Colonic mucosa (tissue), 4 donors: ENCODE results near the gene ATP1A2. TPM values are rescaled to one million over a fixed set of nuclear protein-coding genes. Genes with fewer than 3 reads are reported as not detected.

ENCODE experiments used
- DNase-seq: peaks from one replicate; pipeline ENCODE4 v3.0.0-alpha.2; 2020
- H3K27ac ChIP-seq: fragments of 200-600 bp; one replicate; pipeline ENCODE4 v1.8.0; 2021
- H3K27me3 ChIP-seq: fragments of 200-600 bp; one replicate; pipeline ENCODE4 v1.8.0; 2021
- H3K36me3 ChIP-seq: fragments of 200-600 bp; one replicate; pipeline ENCODE4 v1.8.0; 2021
- H3K4me1 ChIP-seq: fragments of 200-600 bp; one replicate; pipeline ENCODE4 v1.8.0; 2021; ENCODE audit warnings: mild to moderate bottlenecking
- H3K4me3 ChIP-seq: fragments of 200-600 bp; one replicate; pipeline ENCODE4 v1.8.0; 2021
- H3K9ac ChIP-seq, 2 donors: one replicate each; pipeline ENCODE4 v1.7.0; 2013; ENCODE audit warnings: control low read depth in 2 of 2, low read depth in 2 of 2, low read length in 2 of 2
- H3K9me3 ChIP-seq: fragments of 200-600 bp; one replicate; pipeline ENCODE4 v1.8.0; 2021
- intact Hi-C: fragments of 100-400 bp; cut with DNase I; formaldehyde crosslinking; loops from one replicate; pipeline ENCODE4 v1.14.1; 2022
- total RNA-seq, 2 donors: library from RNA; stranded (reverse); fragmentation: NEBNext Ultra II Directional in 1 of 2; extraction: Animal tissue kit (Norgen Biotek cat#: 25700) in 1 of 2; gene quantifications; one replicate each; pipeline ENCODE4 v1.2.1, GENCODE V29; 2021
- TF ChIP-seq, protein P1 (sequence below): fragments of 200-600 bp; IDR thresholded peaks from one replicate; pipeline ENCODE4 v1.8.0; 2022; ENCODE audit warnings: antibody characterized with exemption, mild to moderate bottlenecking
- donor health status: healthy.
- donor health status: DM: no; HTN: no; CAD: no.
- donor health status: DM: no; HTN: no; CAD: no.

The ATP1A2 gene
- total RNA-seq, 2 donors from 2014 or later = 1.5 to 6.1 TPM

DNA sequence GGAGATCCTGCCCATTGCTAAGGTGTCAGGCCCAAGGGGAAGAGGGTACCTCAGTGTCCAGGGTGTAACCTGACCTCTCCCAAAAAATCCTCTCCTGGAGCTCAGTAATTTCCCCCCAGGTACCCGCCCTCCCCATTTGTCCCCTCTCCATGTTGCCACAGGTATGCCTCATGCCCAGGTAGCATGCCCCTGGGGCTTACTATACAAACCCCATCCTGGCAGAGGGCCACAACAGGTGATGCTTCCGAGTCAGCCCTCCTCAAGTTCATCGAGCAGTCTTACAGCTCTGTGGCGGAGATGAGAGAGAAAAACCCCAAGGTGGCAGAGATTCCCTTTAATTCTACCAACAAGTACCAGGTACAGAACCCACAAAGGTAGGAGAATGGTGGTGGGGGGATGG, 51.5 kb downstream of the ATP1A2 start:
- no peak overlapping the region for H3K4me3 ChIP-seq
- H3K9me3 ChIP-seq = no peaks in the 10 kb centered on the region
- intact Hi-C loops = no loop called here
- H3K27ac ChIP-seq = no peak overlapping the region
- DNase-seq = no peak
- H3K27me3 ChIP-seq = no peaks in the 10 kb centered on the region
- H3K36me3 ChIP-seq = no peaks in the 10 kb centered on the region
- no peaks in the 10 kb centered on the region for H3K4me1 ChIP-seq
- no peak overlapping the region for H3K9ac ChIP-seq
- TF ChIP-seq, protein P1, sequence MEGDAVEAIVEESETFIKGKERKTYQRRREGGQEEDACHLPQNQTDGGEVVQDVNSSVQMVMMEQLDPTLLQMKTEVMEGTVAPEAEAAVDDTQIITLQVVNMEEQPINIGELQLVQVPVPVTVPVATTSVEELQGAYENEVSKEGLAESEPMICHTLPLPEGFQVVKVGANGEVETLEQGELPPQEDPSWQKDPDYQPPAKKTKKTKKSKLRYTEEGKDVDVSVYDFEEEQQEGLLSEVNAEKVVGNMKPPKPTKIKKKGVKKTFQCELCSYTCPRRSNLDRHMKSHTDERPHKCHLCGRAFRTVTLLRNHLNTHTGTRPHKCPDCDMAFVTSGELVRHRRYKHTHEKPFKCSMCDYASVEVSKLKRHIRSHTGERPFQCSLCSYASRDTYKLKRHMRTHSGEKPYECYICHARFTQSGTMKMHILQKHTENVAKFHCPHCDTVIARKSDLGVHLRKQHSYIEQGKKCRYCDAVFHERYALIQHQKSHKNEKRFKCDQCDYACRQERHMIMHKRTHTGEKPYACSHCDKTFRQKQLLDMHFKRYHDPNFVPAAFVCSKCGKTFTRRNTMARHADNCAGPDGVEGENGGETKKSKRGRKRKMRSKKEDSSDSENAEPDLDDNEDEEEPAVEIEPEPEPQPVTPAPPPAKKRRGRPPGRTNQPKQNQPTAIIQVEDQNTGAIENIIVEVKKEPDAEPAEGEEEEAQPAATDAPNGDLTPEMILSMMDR = no peak

DNA sequence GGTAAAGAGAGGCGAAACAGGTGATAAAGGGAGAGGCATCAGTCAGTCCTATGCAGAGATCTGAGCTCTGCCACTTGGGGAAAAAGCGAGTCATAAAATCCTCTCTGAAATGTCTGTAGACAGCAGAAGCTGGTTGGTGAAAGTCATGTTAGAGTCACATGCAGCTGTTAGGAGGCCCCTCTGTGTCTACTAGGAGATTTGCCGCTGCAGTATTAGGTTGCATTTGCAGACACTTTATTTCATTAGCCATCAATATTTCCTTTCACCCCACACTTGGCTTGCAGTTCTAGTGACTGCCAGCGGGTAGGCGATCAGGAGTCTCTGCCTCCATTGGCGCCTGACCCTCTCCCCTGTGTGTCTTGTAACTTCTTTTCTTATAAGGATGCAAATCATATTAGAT, 52.0 kb downstream of the ATP1A2 start:
- DNase-seq = no peak
- H3K4me1 ChIP-seq = no peaks in the 10 kb centered on the region

DNA sequence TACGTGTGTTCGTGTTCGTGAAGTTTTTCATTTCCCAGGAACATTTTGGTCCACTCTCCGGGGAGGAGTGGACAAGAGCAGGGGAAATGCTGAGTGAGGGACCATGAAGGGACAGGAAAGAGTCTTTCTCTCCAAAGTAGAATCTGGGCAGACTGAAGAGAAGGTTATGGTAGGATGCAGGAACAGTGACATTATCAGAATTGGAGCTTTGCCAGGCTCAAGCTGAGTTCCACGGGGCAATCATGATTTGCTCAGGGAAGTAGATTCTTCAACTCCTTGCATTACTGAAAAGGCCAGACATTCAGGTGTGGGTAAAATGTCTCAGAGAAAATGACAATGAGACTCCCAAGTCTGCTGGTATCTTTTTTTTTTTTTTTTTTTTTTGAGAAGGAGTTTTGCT, 52.5 kb downstream of the ATP1A2 start:
- intact Hi-C loops = no loop called here

More for the DNA sequence above, 52.0 kb downstream of the ATP1A2 start:
- intact Hi-C loops = no loop called here
- Histone ChIP-seq H3K9ac (no peak overlapping the region), H3K4me3 (no peak overlapping the region), H3K27me3 (no peaks in the 10 kb centered on the region), H3K36me3 (no peaks in the 10 kb centered on the region), H3K9me3 (no peaks in the 10 kb centered on the region), H3K27ac (no peak overlapping the region)
- TF ChIP-seq, protein P1 = no peak

DNA sequence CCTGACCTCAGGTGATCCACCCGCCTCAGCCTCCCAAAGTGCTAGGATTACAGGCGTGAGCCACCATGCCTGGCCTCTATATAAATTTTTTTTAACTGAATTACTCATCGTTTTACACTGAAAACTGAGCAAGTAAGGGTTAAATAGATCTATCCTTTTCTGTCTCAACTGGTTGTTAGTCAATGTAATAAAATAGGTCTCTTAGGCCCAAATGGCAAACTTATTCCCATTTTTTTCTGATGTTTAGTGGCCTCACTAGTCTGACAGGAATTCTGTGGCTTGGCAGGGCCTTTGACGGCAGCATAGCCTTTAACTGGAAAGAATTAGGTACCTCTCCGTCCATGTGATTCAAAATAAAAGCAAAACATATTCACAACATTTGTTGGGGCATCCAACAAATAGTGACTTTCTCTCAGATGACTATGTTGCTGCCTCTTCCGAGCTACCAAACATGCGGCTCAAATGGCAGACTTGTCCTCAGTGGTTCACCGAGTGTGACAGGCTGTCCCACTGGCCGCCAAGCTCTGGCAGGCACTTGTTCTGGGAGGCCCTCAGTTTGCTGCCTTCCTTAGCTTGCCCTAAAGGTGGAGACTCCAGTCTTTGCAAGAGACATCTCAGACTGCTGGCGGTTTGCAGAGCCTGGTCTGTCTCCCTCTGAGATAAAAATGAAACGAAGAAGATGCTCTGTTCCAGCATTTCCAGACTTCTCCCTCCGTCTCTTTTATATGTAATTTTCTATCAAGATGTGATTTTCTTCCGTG, 53.2 kb downstream of the ATP1A2 start:
- no peak for DNase-seq
- Histone ChIP-seq H3K4me3 (no peak overlapping the region), H3K9me3 (no peaks in the 10 kb centered on the region), H3K27ac (no peak overlapping the region), H3K4me1 (no peaks in the 10 kb centered on the region), H3K27me3 (no peaks in the 10 kb centered on the region), H3K9ac (no peak overlapping the region), H3K36me3 (no peaks in the 10 kb centered on the region)
- TF ChIP-seq, protein P1 = no peak
- intact Hi-C loops = no loop called here

More for the DNA sequence above, 52.5 kb downstream of the ATP1A2 start:
- H3K9ac ChIP-seq = no peak overlapping the region
- H3K4me3 ChIP-seq = no peak overlapping the region
- H3K4me1 ChIP-seq = no peaks in the 10 kb centered on the region
- no peaks in the 10 kb centered on the region for H3K27me3 ChIP-seq
- TF ChIP-seq, protein P1 = no peak
- no peak for DNase-seq
- no peaks in the 10 kb centered on the region for H3K9me3 ChIP-seq
- no peak overlapping the region for H3K27ac ChIP-seq
- H3K36me3 ChIP-seq = no peaks in the 10 kb centered on the region

DNA sequence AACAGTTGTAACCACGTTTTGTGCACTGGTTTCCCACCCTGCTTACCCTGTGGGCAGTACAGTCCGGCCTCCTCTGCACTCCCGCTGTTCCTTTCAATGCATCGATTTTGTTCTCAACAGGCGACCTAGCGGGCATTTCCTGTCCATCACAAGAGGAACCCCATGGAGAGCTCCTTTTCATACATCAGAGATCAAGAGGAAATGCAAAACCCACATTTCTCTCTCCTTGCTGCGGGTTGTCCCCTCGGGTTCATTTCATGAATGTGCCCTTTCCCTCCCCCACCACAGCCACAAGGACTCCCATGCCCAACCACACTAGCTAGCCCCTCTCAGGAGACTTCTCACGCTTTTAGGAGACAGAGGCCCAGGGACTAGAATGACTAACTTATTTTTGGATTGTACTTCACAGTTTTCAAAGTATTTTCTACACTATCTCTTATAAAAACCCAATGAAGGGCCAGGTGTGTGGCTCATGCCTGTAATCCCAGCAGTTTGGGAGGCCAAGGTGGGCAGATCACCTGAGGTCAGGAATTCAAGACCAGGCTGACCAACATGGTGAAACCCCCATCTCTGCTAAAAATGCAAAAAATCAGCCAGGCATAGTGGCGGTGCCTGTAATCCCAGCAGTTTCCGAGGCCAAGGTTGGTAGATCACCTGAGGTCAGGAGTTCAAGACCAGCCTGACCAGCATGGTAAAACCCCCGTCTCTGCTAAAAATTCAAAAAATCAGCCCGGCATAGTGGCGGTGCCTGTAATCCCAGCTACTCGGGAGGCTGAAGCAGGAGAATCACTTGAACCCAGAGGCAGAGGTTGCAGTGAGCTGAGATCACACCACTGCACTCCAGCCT, 54.2 kb downstream of the ATP1A2 start:
- Histone ChIP-seq H3K9me3 (no peaks in the 10 kb centered on the region), H3K4me3 (no peak overlapping the region), H3K36me3 (no peaks in the 10 kb centered on the region), H3K27me3 (no peaks in the 10 kb centered on the region), H3K27ac (no peak overlapping the region), H3K9ac (no peak overlapping the region), H3K4me1 (no peaks in the 10 kb centered on the region)
- TF ChIP-seq, protein P1 = no peak
- no peak for DNase-seq
- intact Hi-C loops = no loop called here
